GM18873 (cell line): Measurements from ENCODE around the gene AP1M1.

Experiments
- ATAC-seq: cut with Tn5 transposase; IDR thresholded peaks from one replicate; pipeline ENCODE4 v1.9.1; 2021; ENCODE audit warnings: mild to moderate bottlenecking, moderate library complexity, moderate number of reproducible peaks; ENCODE audit not compliant: unreplicated experiment, low FRiP score

Gene AP1M1

GRCh38 chr19:16185123-16185767, 12.5 kb upstream of the AP1M1 start, which contains the start of gene FAM32A:
Gene FAM32A, plus strand, starts transcription at chr19:16185410. Its CDS starts 33 bp downstream, at chr19:16185443.
- ATAC-seq: peak; percentile 85

- no peak for ATAC-seq
Observed at GRCh38 chr19:16185768-16186123, 12.0 kb upstream of the AP1M1 start.

GRCh38 chr19:16188521-16188920, 9.2 kb upstream of the AP1M1 start:
- ATAC-seq: no peak

- ATAC-seq: no peak
Observed at GRCh38 chr19:16190198-16190597, 7.5 kb upstream of the AP1M1 start.

- ATAC-seq: no peak
Observed at GRCh38 chr19:16190736-16191135, 7.0 kb upstream of the AP1M1 start.

DNA sequence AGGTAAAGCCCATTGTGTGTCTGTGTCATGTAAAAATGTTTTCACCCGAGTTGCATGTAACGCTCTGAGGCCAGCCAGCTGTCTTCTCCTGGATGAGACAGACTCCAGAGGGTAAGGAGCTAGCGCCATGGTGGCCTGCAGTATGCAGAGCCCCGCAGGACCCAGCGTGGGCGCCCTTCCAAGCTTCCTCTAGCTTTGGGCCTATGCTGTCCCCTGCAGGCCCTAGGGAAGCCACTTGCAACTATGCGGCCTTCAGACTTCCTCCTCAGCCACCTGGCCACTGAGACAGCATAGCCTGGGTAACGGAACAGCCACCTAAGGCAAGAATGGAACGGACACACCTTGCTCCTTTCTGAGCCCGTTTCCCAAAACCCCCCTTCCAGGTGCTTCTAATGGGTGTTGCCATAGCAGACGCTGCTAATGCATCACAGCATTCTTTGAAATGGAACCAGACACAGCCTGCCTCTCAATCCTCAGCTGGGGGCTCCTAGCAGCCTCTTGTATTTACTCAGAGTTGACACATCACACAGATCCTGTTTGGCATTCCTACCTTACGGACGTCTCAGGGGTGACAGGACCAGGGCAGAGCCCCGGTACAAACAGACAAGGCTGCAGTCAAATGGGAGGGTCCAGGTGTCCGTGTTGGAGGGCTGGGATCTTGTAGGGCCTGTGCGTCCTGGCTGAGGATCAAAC, 6.3 kb upstream of the AP1M1 start:
- no peak for ATAC-seq

DNA sequence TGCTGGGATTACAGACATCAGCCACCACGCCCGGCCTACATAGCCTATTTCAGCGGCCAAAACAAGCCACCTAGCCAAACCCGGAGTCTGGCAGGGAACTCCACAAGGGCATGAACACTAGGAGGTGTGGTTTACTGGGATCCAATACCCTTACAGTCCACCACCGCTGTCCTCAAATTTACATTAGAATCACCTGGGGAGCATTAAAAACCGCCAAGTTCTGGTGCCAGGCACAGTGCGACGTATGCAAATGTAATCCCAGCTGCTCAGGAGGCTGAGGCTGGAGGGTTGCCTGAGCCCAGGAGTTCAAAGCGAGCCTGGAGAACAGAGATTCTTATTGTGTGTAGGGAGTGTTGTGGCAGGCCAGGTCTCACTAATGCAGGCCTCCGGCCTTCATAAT, 4.2 kb upstream of the AP1M1 start:
- no peak for ATAC-seq

GRCh38 chr19:16197188-16197621, 506 bp upstream of the AP1M1 start:
- ATAC-seq: no peak

DNA sequence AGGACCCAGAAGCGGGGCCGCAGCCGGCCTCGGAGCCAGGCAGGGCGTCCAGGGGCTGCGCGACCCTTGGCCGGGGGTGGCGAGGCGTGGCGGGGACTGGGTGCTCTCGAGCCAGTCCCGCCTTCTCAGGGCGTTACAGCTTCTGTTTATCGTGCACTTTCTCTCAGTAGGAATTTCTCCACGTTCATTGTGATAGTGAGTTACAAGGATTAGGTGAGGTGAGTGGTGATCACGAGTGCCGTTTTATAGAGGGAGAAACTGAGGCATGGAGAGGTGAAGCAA, 600 bp downstream of the AP1M1 start:
- ATAC-seq: peak; percentile 1

- no peak for ATAC-seq
Observed at GRCh38 chr19:16199275-16199932, 1.7 kb downstream of the AP1M1 start.

GRCh38 chr19:16200038-16201010, 2.6 kb downstream of the AP1M1 start:
- no peak for ATAC-seq

DNA sequence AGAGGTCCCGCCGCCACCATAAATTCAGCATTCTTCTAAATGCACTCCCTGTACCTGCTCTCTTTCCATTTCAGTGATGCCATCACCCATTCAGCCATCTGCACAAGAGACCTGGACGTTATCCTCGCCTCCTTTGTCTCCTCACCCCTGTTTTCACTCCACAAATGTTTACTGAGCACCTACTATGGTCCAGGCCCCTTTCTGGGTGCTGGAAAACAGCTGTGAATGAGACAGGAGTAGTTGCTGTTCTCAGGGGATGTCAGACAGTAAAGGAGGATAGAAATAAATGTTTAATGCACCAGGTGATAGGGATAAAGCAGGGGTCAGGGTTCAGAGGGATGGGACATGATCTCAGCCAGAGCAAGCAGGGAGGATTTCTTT, 3.3 kb downstream of the AP1M1 start:
- ATAC-seq: no peak

GRCh38 chr19:16202320-16203255, 4.9 kb downstream of the AP1M1 start:
- ATAC-seq: no peak

DNA sequence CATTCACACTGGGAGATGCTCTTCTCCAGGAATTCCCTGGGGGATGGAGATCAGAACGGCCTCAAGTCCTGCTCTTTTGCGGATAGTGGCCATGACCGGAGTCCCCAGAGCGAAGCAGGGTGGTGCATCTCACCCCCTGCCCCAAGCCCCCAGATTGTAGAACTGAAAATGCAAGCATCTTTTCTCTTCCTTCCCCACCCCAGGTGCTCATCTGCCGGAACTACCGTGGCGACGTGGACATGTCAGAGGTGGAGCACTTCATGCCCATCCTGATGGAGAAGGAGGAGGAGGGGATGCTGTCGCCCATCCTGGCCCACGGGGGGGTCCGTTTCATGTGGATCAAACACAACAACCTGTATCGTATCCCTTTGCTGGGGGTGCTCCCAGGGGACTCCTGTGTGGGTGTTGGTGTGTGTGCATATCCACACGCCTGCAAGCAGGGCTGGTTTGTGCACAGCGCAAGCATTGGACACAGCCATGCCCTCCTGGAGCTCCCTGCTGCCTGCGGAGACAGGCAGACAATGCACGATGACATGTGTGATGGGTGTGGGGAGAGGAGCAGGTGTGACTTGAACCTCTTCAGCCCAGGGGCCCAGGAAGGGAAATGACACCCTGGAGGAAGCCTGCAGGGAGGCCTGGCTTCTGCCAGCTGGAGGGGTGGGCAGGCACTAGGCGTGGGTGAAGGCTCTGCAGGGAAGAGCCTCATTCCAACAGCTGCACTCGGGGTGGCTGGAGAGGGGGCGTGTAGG, 5.7 kb downstream of the AP1M1 start:
- ATAC-seq: no peak

DNA sequence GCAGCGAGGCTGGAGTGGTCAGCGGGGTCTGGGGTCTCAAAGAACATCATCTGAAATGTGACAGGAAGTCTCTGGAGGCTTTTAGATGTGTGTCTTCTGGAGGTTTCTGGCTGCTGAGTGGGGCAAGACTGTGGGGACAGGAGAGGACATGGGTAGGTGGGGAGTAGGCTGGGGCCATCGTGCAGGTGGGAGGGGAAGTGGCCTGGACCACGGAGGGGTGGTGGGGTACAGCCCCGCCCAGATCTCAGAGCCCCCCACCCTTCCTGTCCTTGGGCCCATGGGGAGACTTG, 6.2 kb downstream of the AP1M1 start:
- ATAC-seq: no peak

DNA sequence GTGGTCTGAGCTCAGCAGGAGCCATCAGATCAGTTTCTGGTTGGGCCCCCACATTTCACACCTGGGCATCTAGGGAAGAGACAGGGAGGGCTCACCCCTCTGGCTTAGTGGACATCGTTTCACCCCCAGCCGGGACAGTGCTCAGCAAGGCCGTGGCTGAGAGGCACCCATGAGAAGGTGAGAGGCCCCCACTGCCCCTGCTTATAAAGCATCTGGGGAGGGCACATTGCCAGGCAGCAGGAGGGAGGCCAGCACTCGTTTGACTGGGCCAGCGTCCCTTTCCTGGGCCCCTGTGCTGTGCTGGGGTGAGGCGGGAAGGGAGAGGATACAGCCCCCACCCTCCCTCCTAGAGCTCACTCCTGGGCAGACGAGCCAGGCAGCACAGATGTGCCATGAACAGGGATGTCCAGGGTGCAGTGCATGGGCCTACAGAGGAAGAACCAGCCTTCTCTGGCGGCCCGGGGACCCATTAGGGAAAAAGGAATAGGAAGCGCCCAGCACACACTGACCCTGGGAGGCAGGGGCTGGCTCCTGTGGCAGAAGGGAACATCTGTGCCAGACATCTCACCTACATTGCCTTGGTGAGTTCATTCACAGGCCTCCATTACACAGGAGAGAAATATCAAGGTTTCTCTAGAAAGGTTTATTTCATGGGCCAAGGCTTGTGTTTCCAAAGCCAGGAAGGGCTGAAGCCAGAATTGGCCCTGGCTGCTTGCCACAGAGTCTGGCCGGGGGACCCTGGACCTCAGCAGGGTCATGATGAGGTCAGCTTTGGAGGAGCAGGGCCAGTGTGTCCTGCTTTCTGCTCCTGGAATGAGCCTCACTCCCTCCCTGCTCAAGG, 7.7 kb downstream of the AP1M1 start:
- ATAC-seq: no peak

- no peak for ATAC-seq
Observed at GRCh38 chr19:16206046-16206605, 8.4 kb downstream of the AP1M1 start.

DNA sequence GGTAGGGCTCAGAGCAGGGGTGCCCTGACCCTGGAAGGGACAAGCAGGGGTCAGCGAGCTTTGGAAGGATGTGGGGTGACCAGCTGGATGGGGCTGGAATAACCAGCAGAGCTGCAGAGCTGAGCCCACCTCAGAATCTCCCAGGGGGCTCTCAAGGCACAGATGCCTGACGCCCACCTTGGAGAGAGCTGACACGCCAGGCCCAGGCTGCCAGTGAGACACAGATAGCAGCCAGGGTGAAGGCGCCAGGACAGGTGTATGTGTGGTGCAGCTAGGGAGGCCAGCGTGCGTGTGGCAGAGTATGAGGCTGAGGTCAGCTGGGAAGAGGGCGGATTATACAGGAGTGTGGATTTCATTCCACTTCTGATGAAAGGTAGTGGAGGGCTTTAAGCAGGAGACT, 8.9 kb downstream of the AP1M1 start:
- ATAC-seq: no peak
